ENCODE results near the gene WDR35.

- TF ChIP-seq TAF1 (IDR thresholded peaks at IDR 0.05; ENCODE audit: low read depth) (no peak), FOXM1 (IDR thresholded peaks at IDR 0.05; ENCODE audit: borderline replicate concordance, low read depth) (no peak)
These were observed 104.1 kb downstream of the WDR35 start for GRCh38 chr2:19885791-19886190.

All from Ishikawa (cell line).